ENCODE measurements around the gene RRAD.
"Not testable (repeated sequence)": the region's sequence is repeated elsewhere in the genome, so short reads cannot be mapped to it uniquely, and the experiment has no call there.

The RRAD gene

GRCh38 chr16:66950971-66951790 is 25.8 kb upstream of the RRAD start:
- DNase-seq, result no peak

GRCh38 chr16:66950437-66950836 is 25.1 kb upstream of the RRAD start:
- no peak for DNase-seq

- DNase-seq, result no peak
These were observed 24.1 kb upstream of the RRAD start for GRCh38 chr16:66949472-66949871.

DNA sequence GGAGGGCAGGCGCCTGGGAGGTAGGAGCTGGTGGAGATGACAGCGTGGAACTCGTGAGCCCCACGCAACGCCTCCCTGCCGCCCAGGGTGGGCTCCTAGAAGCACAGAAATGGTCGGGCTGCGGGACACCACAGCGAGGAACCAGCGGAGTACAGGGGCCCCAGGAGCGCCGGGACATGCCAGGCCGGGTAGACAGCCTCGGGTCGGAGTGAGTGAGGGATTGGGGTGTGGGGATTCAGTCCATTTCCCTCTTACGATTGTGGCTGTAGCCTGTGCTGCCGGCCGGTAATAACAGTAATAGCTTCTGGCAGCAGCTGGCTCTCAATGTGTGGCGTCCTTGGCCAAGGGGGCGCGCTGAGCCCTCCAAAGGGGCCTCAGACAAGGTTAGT is 23.5 kb upstream of the RRAD start:
- DNase-seq, result no peak

GRCh38 chr16:66948134-66948836 is 22.9 kb upstream of the RRAD start:
- DNase-seq, result no peak

DNA sequence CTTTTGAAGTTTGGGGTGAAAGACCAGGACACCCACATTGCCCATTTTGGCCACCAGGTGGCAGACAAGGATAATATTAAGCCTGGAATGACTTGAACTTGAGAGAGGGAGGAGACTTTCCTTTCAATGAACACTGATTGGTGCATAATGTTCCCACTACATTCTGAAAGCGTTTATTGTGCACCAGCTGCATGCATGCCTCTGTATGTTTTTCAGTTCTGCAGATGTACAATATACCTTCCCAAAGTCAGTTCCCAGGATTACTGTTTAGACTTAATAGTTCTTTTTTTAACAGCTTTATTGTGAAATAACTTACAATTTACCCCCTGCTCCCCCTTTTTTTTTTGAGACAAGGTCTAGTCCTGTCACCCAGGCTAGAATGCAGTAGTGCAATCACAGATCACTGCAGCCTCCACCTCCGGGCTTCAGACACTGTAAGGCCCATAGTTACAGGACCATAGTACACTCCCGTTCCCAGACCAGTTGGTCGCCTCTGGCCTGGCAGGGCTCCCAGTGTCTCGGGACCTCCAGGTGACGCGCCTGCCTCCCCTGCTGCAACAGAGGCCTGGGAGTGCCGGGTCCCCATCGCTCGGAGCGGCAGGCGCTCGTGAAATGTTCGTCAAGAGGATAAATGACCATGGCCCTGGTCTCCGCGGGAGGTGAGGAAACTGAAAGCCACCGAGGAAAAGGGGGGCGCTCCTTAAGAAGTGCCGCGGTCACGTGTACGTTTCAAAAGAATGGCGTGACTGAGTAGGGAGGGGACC is 22.1 kb upstream of the RRAD start:
- no peak for DNase-seq

DNA sequence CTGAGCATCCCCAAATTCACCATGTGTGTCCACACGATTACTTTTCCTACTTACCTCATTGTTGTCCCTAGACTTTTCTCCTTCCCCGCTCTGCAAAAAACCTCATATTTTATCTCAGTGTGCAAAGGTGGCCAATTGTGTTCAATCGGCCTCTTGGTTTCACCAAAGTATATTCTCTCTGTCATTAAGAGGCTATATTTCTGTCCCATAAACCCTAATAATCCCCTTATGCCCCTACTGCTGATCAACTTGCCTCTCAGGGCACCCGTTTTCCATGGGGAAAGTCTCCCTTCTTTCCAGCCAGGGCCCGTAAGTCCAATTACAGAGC is 21.6 kb upstream of the RRAD start:
- no peak for DNase-seq

DNA sequence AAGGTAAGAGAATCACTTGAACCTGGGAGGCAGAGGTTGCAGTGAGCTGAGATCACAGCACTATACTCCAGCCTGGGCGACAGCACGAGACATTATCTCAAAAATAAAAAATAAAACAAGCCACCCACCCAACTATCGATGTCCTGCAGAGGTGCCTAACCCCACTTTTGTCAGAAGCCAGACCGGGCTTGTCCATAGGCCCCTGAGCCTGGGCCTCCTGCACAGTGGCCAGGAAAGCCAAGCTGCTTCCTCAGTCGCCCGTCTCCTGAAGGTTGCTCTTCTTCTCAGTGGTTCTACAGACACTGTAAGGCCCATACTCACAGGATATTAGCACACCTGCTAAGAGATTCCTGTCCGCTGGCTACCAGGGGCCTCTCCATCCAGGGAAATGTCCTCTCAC is 21.2 kb upstream of the RRAD start:
- DNase-seq, result no peak

DNA sequence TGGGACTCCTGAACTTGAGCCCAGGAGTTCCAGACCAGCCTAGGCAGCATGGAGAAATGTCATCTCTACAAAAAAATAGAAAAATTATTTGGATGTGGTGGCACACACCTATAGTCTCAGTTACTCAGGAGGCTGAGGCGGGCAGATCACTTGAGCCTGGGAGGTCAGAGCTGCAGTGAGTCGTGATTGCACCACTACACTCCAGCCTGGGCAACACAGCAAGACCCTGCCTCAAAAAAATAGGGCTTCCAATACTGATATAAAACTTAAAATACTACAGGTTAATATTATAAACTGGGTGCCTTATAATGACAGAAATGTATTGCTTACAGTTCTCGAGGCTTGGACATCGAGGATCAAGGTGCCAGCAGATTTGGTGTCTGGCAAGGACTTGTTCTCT is 20.6 kb upstream of the RRAD start:
- no peak for DNase-seq

DNA sequence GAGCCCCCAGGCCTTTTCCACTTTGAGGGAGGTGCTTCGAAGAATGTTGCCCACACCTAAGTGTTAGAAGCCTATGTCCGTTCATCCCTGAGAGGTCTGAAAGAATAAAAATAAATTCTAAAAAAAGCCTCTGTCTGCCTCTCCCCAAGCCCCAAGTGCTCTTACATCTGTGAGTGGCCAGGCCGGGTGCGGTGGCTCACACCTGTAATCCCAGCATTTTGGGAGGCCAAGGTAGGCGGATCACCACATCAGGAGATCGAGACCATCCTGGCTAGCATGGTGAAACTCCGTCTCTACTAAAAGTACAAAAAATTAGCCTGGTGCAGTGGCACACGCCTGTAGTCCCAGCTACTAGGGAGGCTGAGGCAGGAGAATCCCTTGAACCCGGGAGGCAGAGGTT is 19.6 kb upstream of the RRAD start:
- not testable (repeated sequence) for DNase-seq

GRCh38 chr16:66944054-66944441 is 18.7 kb upstream of the RRAD start:
- no peak for DNase-seq

- no peak for DNase-seq
These were observed 18.2 kb upstream of the RRAD start for GRCh38 chr16:66943426-66944053.

DNA sequence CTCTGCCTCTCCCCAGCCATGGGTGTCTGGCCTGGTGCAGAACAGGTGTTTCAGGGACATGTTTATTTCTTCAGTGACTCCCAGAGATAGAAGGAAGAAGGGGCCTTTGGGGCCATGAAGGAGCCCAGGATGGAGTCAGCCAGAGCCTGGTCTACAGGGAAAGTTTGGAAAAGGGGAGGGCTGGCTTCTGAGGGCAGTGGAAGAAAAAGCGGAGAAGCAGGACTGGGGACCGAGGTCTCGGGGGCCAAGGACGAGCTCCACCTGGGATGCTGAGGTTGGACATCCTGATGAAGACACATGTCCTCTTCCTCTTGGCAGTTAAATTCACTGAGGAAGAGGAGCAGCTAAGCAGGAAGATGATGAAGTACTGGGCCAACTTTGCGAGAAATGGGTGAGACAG is 17.6 kb upstream of the RRAD start:
- DNase-seq, result no peak

- no peak for DNase-seq
These were observed 14.9 kb upstream of the RRAD start for GRCh38 chr16:66940236-66940635.

DNA sequence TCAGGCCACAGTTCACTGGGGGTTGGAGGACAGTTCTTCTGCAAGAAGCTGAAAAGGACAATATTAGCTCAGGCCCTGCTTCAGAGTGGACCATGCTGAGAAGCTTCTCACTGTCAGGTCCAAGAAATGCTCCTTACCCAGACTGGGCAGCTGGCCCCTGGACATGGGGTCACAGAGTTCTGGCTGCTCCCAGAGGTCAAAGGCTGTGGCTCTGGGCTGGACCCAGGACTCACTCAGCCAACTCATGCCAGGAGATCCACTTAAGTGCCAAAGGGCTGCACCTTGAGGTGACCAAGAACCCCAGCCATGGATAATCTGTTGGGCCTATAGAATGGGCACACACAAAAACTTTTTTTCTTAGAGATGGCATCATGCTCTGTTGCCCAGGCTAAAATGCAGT is 14.0 kb upstream of the RRAD start:
- DNase-seq, result no peak

- no peak for DNase-seq
These were observed 12.5 kb upstream of the RRAD start for GRCh38 chr16:66937725-66938337.

GRCh38 chr16:66936889-66937554 is 11.7 kb upstream of the RRAD start:
- no peak for DNase-seq

GRCh38 chr16:66936462-66936861 is 11.1 kb upstream of the RRAD start:
- no peak for DNase-seq

DNA sequence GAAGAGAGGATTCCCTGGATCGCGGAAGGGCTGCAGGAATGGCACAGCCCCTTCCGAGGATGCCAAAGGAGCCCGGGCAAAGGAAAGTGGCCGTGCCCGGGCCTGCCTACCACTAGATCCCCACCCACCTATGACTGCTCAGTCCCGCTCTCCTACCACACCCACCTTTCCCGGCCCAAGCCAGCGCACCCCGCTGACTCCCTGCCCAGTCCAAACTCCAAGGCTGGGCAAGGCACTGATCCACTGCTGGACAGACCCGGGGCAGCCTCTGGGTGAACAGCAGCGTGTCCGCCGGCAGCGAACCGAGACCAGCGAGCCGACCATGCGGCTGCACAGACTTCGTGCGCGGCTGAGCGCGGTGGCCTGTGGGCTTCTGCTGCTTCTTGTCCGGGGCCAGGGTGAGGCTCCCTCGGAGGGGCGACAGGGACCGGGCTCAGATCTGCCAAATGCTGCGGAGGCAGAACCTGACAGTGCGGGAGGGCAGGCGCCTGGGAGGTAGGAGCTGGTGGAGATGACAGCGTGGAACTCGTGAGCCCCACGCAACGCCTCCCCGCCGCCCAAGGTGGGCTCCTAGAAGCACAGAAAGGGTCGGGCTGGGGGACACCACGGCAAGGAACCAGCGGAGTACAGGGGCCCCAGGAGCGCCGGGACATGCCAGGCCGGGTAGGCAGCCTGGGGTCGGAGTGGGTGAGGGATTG is 10.1 kb upstream of the RRAD start, which contains the start of gene CES2:
Gene CES2 (plus strand): TSS at position 203 of the 698 bp plus-strand sequence. CDS start 120 bp downstream, at position 323.
- no peak for DNase-seq

GRCh38 chr16:66934839-66935313 is 9.5 kb upstream of the RRAD start:
- DNase-seq, result not testable (repeated sequence)

GRCh38 chr16:66934138-66934838 is 9.0 kb upstream of the RRAD start, which contains the start of gene CIAO2B:
Gene CIAO2B, minus strand, starts transcription at chr16:66934402. Its CDS starts 38 bp downstream, at chr16:66934364.
- DNase-seq, result peak; percentile 2
